Large intestine (tissue), 3 donors: ENCODE results near the gene WDHD1. TPM values are rescaled to one million over a fixed set of nuclear protein-coding genes. Genes with fewer than 3 reads are reported as not detected.
"Not testable (repeated sequence)": the region's sequence is repeated elsewhere in the genome, so short reads cannot be mapped to it uniquely, and the experiment has no call there.

ENCODE experiments used
- DNase-seq, 2 donors: peaks; one replicate each; pipeline versions ENCODE4 v3.0.0 to v3.0.0-alpha.2; 2013
- H3K27ac ChIP-seq: one replicate; pipeline ENCODE4 v1.5.1; 2013; ENCODE audit warnings: low read length
- H3K27me3 ChIP-seq: 2 replicates; pipeline ENCODE4 v1.6.1; 2013; ENCODE audit warnings: low read length; ENCODE audit not compliant: control insufficient read depth, insufficient read depth
- H3K36me3 ChIP-seq: 2 replicates; pipeline ENCODE4 v1.6.1; 2013; ENCODE audit warnings: low read length; ENCODE audit not compliant: control insufficient read depth, insufficient read depth
- H3K4me1 ChIP-seq: one replicate; pipeline ENCODE4 v1.6.1; 2013; ENCODE audit warnings: low read length; ENCODE audit not compliant: control insufficient read depth, insufficient read depth
- H3K4me3 ChIP-seq: one replicate; pipeline ENCODE4 v1.5.1; 2013; ENCODE audit warnings: low read length
- H3K9me3 ChIP-seq: one replicate; pipeline ENCODE4 v1.6.1; 2013; ENCODE audit warnings: mild to moderate bottlenecking, low read depth, low read length, moderate library complexity; ENCODE audit not compliant: control insufficient read depth
- WGBS: methylation state at CpG from one replicate; pipeline ENCODE4 v1.1.5; 2013; ENCODE audit warnings: low lambda C conversion rate; ENCODE audit not compliant: insufficient coverage; 5-methylcytosine and 5-hydroxymethylcytosine counted together
- polyA plus RNA-seq: library from polyadenylated mRNA; unstranded; fragments of 120-200 nt; gene quantifications from one replicate; pipeline ENCODE4 v1.2.1, GENCODE V29; 2013

Gene WDHD1
- polyA plus RNA-seq, 1 donor, result 8.1 TPM

DNA sequence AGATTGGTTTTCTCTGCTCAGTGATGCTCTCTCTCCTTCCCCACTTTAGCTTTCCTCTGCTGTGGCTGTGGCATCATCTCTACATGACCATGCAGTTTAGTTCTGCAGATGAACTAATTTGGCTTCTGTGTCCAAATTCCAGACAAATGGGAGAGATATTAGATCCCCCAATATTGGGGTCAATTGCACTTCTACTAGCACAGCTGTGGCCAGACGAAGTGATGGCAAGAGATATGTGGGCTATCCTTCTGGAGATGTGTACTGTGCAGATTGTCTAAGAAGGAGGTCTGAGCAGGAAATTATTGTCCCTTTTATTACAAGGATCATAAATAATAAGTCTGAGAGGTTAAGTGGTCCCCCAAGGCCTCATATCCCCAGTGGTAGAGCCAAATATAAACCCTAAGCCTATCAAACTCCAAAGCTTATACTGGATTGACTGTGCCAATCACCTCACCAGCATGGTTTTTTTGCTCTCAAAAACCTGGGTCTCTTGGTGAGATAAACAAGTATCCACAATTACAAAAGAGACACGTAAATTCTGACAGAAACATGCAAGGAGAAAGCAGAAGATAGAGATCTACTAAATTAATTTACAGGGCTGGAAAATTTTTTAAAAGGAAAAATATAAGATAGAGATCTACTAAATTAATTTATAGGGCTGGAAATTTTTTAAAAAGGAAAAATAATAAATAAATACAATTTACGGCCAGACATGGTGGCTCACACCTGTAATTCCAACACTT is 95.1 kb downstream of the WDHD1 start:
- H3K36me3 ChIP-seq, result no peaks in the 10 kb centered on the region
- no peaks in the 10 kb centered on the region for H3K27me3 ChIP-seq
- 100% methylated on average over 2 of the region's 3 CpGs for WGBS
- no peak for DNase-seq
- no peak overlapping the region for H3K27ac ChIP-seq
- no peaks in the 10 kb centered on the region for H3K4me1 ChIP-seq
- H3K9me3 ChIP-seq, result no peaks in the 10 kb centered on the region
- no peak overlapping the region for H3K4me3 ChIP-seq

DNA sequence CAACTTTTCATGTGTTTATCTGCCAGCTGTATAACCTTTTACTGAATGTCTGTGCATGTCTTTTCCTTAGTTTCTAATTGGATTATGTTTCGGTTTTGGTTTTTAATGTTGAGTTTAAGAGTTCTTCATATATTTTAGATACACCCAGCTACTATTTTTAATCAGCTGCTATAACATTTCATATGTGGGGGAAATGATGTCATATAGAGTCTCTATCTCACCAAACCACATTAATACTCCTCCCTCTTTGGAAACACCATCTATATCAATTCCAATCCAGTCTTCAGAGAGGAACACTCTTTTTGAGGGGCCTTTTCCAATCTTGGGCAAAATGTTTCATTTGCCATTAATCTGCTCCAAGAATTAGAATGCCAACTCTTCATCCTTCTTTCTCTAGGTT is 95.8 kb downstream of the WDHD1 start:
- no peaks in the 10 kb centered on the region for H3K4me1 ChIP-seq
- no peak for DNase-seq
- no peak overlapping the region for H3K27ac ChIP-seq
- no peaks in the 10 kb centered on the region for H3K9me3 ChIP-seq
- no peak overlapping the region for H3K4me3 ChIP-seq
- 100% methylated on average over 1 of the region's 1 CpG for WGBS
- H3K27me3 ChIP-seq, result no peaks in the 10 kb centered on the region
- H3K36me3 ChIP-seq, result no peaks in the 10 kb centered on the region

DNA sequence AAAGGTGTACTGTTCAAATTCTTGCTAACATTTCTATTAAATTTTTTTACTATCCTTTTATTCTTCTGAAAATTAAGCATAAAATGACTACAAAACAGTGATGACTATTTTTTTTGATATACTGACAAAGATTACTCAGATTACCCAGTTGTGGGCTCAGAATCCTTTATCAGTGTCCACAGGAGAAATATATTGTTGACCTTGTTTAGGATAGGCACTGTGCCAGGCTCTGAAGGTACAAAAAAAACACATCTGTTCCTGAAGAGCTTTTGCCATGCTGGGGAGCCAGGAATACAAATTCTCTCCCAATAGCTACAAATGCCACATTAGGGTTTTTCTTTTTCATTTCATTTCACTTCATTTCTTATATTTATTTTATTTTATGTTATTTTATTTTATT is 97.3 kb downstream of the WDHD1 start:
- H3K36me3 ChIP-seq, result no peaks in the 10 kb centered on the region
- no peak for DNase-seq
- H3K4me3 ChIP-seq, result no peak overlapping the region
- no peaks in the 10 kb centered on the region for H3K9me3 ChIP-seq
- H3K27me3 ChIP-seq, result no peaks in the 10 kb centered on the region
- no peaks in the 10 kb centered on the region for H3K4me1 ChIP-seq
- H3K27ac ChIP-seq, result no peak overlapping the region

DNA sequence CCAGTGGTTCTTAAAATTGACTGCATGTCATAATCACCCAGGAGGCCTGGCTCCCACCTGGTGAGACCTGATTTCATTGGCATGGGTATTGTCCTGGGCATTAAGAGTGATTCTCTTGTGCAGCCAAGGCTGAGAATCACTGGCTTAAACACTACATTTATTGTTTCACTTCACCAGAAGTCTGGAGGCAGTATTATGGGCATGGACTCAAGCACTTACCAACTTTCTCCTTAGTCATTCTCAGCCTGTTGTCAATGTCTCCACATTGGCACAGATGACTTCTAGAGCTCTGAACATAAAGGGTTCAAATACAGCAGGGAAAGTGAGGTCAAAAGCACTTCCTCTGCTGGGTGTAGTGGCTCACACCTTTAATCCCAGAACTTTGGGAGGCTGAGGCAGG is 98.7 kb downstream of the WDHD1 start:
- DNase-seq, result no peak
- no peaks in the 10 kb centered on the region for H3K4me1 ChIP-seq

GRCh38 chr14:54927551-54927950 is 99.3 kb downstream of the WDHD1 start:
- Histone ChIP-seq H3K9me3 (no peaks in the 10 kb centered on the region), H3K36me3 (no peaks in the 10 kb centered on the region), H3K27ac (no peak overlapping the region), H3K4me3 (no peak overlapping the region), H3K27me3 (no peaks in the 10 kb centered on the region), H3K4me1 (no peaks in the 10 kb centered on the region)
- no CpG with 5 or more reads among the region's 1 CpG for WGBS
- no peak for DNase-seq

More for the DNA sequence above, 98.7 kb downstream of the WDHD1 start:
- Histone ChIP-seq H3K36me3 (no peaks in the 10 kb centered on the region), H3K4me3 (no peak overlapping the region), H3K27ac (no peak overlapping the region), H3K27me3 (no peaks in the 10 kb centered on the region), H3K9me3 (no peaks in the 10 kb centered on the region)

GRCh38 chr14:54926570-54926969 is 100.3 kb downstream of the WDHD1 start:
- not testable (repeated sequence) for H3K36me3 ChIP-seq, DNase-seq, H3K9me3 ChIP-seq, H3K4me1 ChIP-seq, H3K4me3 ChIP-seq, H3K27ac ChIP-seq, H3K27me3 ChIP-seq
- no CpG with 5 or more reads among the region's 5 CpGs for WGBS

- Histone ChIP-seq H3K4me3 (no peak overlapping the region), H3K36me3 (no peaks in the 10 kb centered on the region), H3K4me1 (no peaks in the 10 kb centered on the region), H3K9me3 (no peaks in the 10 kb centered on the region), H3K27ac (no peak overlapping the region), H3K27me3 (no peaks in the 10 kb centered on the region)
- DNase-seq, result no peak
- WGBS, result 60% methylated on average over 1 of the region's 3 CpGs
These were observed 104.3 kb downstream of the WDHD1 start for GRCh38 chr14:54922598-54922997.

DNA sequence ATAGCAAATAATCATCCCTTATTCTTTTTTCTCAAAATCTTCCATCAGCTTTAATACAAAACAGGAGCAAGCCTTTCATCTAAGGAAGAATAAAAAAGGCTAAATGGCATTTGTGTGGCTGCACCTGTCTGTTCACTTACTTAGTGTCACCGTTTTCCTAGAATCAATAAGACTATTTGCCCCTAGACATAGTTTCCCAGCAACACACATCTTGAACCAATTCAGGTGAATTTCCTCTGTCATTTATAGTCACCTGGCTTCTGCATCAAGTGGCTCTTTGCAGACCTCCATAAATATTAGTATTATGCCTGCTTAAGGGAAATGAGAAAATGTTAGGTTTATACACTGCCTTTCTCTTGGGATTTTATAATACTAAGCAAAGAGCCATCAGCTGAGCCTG is 106.8 kb downstream of the WDHD1 start:
- Histone ChIP-seq H3K4me3 (no peak overlapping the region), H3K27ac (no peak overlapping the region), H3K36me3 (no peaks in the 10 kb centered on the region), H3K27me3 (no peaks in the 10 kb centered on the region), H3K4me1 (no peaks in the 10 kb centered on the region), H3K9me3 (no peaks in the 10 kb centered on the region)
- no peak for DNase-seq
- no CpG with 5 or more reads among the region's 1 CpG for WGBS

GRCh38 chr14:54919330-54919729 is 107.6 kb downstream of the WDHD1 start:
- Histone ChIP-seq H3K27ac (no peak overlapping the region), H3K4me3 (no peak overlapping the region), H3K27me3 (no peaks in the 10 kb centered on the region), H3K36me3 (no peaks in the 10 kb centered on the region), H3K4me1 (no peaks in the 10 kb centered on the region), H3K9me3 (no peaks in the 10 kb centered on the region)
- no peak for DNase-seq

DNA sequence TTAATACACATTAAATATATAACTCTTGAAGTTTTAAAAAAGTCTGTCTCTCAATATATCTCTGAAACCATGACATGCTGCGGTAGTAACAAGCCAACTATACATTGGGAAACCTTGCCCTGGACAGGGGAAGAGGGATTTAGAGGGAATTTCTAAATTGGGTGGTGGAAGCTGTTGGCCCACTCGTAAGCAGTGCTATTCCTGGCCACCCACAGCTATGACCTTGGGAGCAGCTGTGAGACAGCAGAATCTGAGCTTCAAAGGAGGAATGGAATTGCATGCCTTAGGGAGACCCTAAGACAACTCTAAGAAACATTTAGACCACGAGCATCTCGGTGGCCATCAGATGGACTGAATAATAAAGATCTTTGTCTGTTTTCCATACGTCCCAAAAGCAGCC is 108.5 kb downstream of the WDHD1 start:
- no peak overlapping the region for H3K4me3 ChIP-seq
- WGBS, result no CpG with 5 or more reads among the region's 5 CpGs
- no peaks in the 10 kb centered on the region for H3K27me3 ChIP-seq
- H3K36me3 ChIP-seq, result no peaks in the 10 kb centered on the region
- H3K9me3 ChIP-seq, result no peaks in the 10 kb centered on the region
- H3K27ac ChIP-seq, result no peak overlapping the region
- no peaks in the 10 kb centered on the region for H3K4me1 ChIP-seq
- DNase-seq, result no peak

DNA sequence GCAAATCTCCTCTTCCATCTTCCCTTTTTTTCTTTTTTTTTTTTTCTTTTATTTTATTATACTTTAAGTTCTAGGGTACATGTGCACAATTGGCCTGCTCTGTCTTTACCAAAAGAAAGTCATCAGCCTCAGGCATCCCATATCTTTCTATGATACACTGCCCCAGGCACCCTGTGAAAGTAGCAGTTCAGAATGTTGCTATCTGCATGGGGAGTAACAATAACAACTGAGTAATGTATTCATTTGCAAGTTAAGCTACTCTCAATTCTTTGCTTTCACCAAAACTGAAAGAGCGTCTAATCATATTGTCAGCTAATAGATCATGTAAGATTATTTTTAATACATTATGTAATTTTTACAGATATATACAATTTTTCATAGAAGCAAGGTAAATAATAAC is 110.8 kb downstream of the WDHD1 start:
- Histone ChIP-seq H3K9me3 (no peaks in the 10 kb centered on the region), H3K36me3 (no peaks in the 10 kb centered on the region), H3K27ac (no peak overlapping the region), H3K4me1 (no peaks in the 10 kb centered on the region), H3K4me3 (no peak overlapping the region), H3K27me3 (no peaks in the 10 kb centered on the region)
- no peak for DNase-seq
- WGBS, result 100% methylated on average over 1 of the region's 1 CpG
